HepG2 (cell line): ENCODE data around the gene RCAN2. TPM values are rescaled to one million over a fixed set of nuclear protein-coding genes. Genes with fewer than 3 reads are reported as not detected.

ENCODE experiments used
- ATAC-seq: fragments of 200-7000 bp; cut with Tn5 transposase; 3 replicates; pipeline ENCODE4 v1.9.1; 2020; ENCODE audit warnings: mild to moderate bottlenecking, moderate library complexity
- BruUV-seq: library from RNA; stranded (reverse); fragments of 400-500 nt; replicated peaks from 2 replicates; lab custom pipeline; 2021; lab: Mats Ljungman, UMichigan
- CTCF ChIA-PET: fragments of 300-600 bp; formaldehyde crosslinking; extraction: SDS; loops from one replicate; lab custom pipeline; 2021; ENCODE audit warnings: low total read pairs, inconsistent platforms, low intra/inter-chr PET ratio; lab: Yijun Ruan, JAX
- POLR2A ChIA-PET: fragments of 350-600 bp; sonication (Branson Sonifier 250); formaldehyde crosslinking; loops from one replicate; lab custom pipeline; 2020; ENCODE audit warnings: antibody characterized with exemption, inconsistent platforms; lab: Yijun Ruan, JAX
- DNase-seq: peaks from one replicate; pipeline ENCODE4 v3.0.0-alpha.2; 2015; ENCODE audit warnings: low spot score
- FAIRE-seq: peaks from 3 replicates; lab custom pipeline; 2011; peaks lifted over from hg19 to GRCh38; lab: Jason Lieb, UNC
- H2AFZ ChIP-seq: one replicate; pipeline ENCODE4 v1.6.1; 2011; ENCODE audit warnings: low read length, inconsistent platforms
- H3K27ac ChIP-seq: fragments of 300-600 bp; 3 replicates; pipeline ENCODE4 v1.8.0; 2011; ENCODE audit warnings: mixed run types, mild to moderate bottlenecking, mixed read lengths, low read length, inconsistent platforms; ENCODE audit not compliant: insufficient read depth; ENCODE audit errors: extremely low read length
- H3K27me3 ChIP-seq, 2 experiments: fragments of 200-600 bp in 1 of 2; 2 replicates in 1 of 2; 3 replicates in 1 of 2; pipeline versions ENCODE4 v1.6.0 to v1.8.0; 2011; ENCODE audit warnings: low read length in 2 of 2, mild to moderate bottlenecking in 2 of 2, moderate library complexity in 2 of 2, inconsistent platforms in 1 of 2; ENCODE audit not compliant: insufficient read depth in 2 of 2, control insufficient read depth in 1 of 2
- H3K36me3 ChIP-seq, 2 experiments: fragments of 200-600 bp in 1 of 2; replicated peaks in 1 of 2; 2 replicates in 1 of 2; 3 replicates in 1 of 2; pipeline versions ENCODE4 v1.5.1 to v1.8.0; 2011; ENCODE audit warnings: low read length in 2 of 2, inconsistent platforms in 1 of 2; ENCODE audit not compliant: insufficient read depth in 2 of 2, control insufficient read depth in 1 of 2
- H3K4me1 ChIP-seq: 2 replicates; pipeline ENCODE4 v1.5.1; 2012; ENCODE audit warnings: low read length, inconsistent platforms; ENCODE audit not compliant: insufficient read depth
- H3K4me2 ChIP-seq: 2 replicates; pipeline ENCODE4 v1.6.0; 2011; ENCODE audit warnings: low read depth, low read length, inconsistent platforms
- H3K4me3 ChIP-seq, 3 experiments: fragments of 200-600 bp in 1 of 3; sonication (generic), shearing (Covaris generic) in 1 of 3; replicated peaks in 1 of 3; 2 replicates each; pipeline ENCODE4 v1.5.1; 2011 to 2016; ENCODE audit warnings: low read length in 3 of 3, inconsistent platforms in 2 of 3, low read depth in 2 of 3, mild to moderate bottlenecking in 2 of 3, control low read depth in 1 of 3, mixed read lengths in 1 of 3; ENCODE audit not compliant: insufficient read depth in 1 of 3
- H3K79me2 ChIP-seq: one replicate; pipeline ENCODE4 v1.6.1; 2011; ENCODE audit warnings: low read length, inconsistent platforms; ENCODE audit not compliant: insufficient read depth
- H3K9ac ChIP-seq: 2 replicates; pipeline ENCODE4 v1.6.0; 2011; ENCODE audit warnings: mild to moderate bottlenecking, low read depth, low read length, inconsistent platforms; ENCODE audit not compliant: insufficient read depth
- H3K9me3 ChIP-seq: 2 replicates; pipeline ENCODE4 v1.5.1; 2012; ENCODE audit warnings: mild to moderate bottlenecking, low read length
- H4K20me1 ChIP-seq: 2 replicates; pipeline ENCODE4 v1.6.0; 2011; ENCODE audit warnings: inconsistent platforms, mild to moderate bottlenecking, low read length, moderate library complexity; ENCODE audit not compliant: insufficient read depth
- ATRX ChIP-seq: sonication (generic); formaldehyde crosslinking; IDR thresholded peaks from 2 replicates; pipeline ENCODE4 v1.4.0; 2020; ENCODE audit warnings: missing genetic modification reagents, borderline replicate concordance
- BRD4 ChIP-seq: sonication (generic); formaldehyde crosslinking; IDR thresholded peaks from 2 replicates; pipeline ENCODE4 v1.4.0; 2020; ENCODE audit warnings: missing genetic modification reagents
- HBP1 ChIP-seq: IDR thresholded peaks from 2 replicates; pipeline ENCODE4 v1.6.1; 2016; ENCODE audit warnings: low read depth, control low read depth
- JUND ChIP-seq: sonication (generic); formaldehyde crosslinking; IDR thresholded peaks from 2 replicates; pipeline ENCODE4 v1.8.0; 2022; ENCODE audit warnings: mild to moderate bottlenecking, missing genetic modification reagents
- THAP9 ChIP-seq: sonication (generic); formaldehyde crosslinking; IDR thresholded peaks from 2 replicates; pipeline ENCODE4; 2020; ENCODE audit warnings: missing genetic modification reagents, mild to moderate bottlenecking, borderline replicate concordance
- ZNF232 ChIP-seq: sonication (generic); formaldehyde crosslinking; IDR thresholded peaks from 2 replicates; pipeline ENCODE4 v1.4.0; 2020; ENCODE audit warnings: missing genetic modification reagents, borderline replicate concordance
- ZNF367 ChIP-seq: sonication (generic); formaldehyde crosslinking; IDR thresholded peaks from 2 replicates; pipeline ENCODE4 v1.4.0; 2020; ENCODE audit warnings: missing genetic modification reagents, borderline replicate concordance
- ZNF382 ChIP-seq: sonication (generic); formaldehyde crosslinking; IDR thresholded peaks from 2 replicates; pipeline ENCODE4 v1.5.0; 2020; ENCODE audit warnings: missing genetic modification reagents, mild to moderate bottlenecking, borderline replicate concordance
- ZNF44 ChIP-seq: sonication (generic); formaldehyde crosslinking; IDR thresholded peaks from 2 replicates; pipeline ENCODE4 v1.5.1; 2020; ENCODE audit warnings: mild to moderate bottlenecking, missing genetic modification reagents
- ZNF512 ChIP-seq: sonication (generic); formaldehyde crosslinking; IDR thresholded peaks from 2 replicates; pipeline ENCODE4 v1.4.0; 2020; ENCODE audit warnings: mild to moderate bottlenecking, missing genetic modification reagents
- ZNF800 ChIP-seq: sonication (generic); formaldehyde crosslinking; IDR thresholded peaks from 2 replicates; pipeline ENCODE4 v1.4.0; 2020; ENCODE audit warnings: missing genetic modification reagents
- ZNF839 ChIP-seq: sonication (generic); formaldehyde crosslinking; IDR thresholded peaks from 2 replicates; pipeline ENCODE4 v1.4.0; 2020; ENCODE audit warnings: missing genetic modification reagents, mild to moderate bottlenecking, borderline replicate concordance
- ZNF879 ChIP-seq: sonication (generic); formaldehyde crosslinking; IDR thresholded peaks from 2 replicates; pipeline ENCODE4 v1.8.1; 2023; ENCODE audit warnings: missing genetic modification reagents
- WGBS: methylation state at CpG from one replicate; pipeline ENCODE4 v1.1.6; 2017; ENCODE audit warnings: low lambda C conversion rate; 5-methylcytosine and 5-hydroxymethylcytosine counted together
- in situ Hi-C: cut with HindIII; loops from 2 replicates; pipeline ENCODE4 v1.10.0; 2017; ENCODE audit warnings: low pct_unique_long_range_greater_than_20kb; ENCODE audit not compliant: extremely low pct_ligation_motif_present
- intact Hi-C: fragments of 100-400 bp; cut with micrococcal nuclease; formaldehyde crosslinking; loops from one replicate; pipeline ENCODE4 v1.10.0; 2022; ENCODE audit not compliant: unreplicated experiment
- polyA plus RNA-seq, 8 experiments: library from polyadenylated mRNA; depleted of rRNA in 3 of 8; stranded (reverse) in 7 of 8; unstranded in 1 of 8; fragments of >200 nt; fragmentation: Illumina TruSeq in 4 of 8; extraction: Trizol in 4 of 8; gene quantifications; 2 replicates each; pipeline versions ENCODE4 v1.2.1 to v1.2.3, GENCODE V29; 2011 to 2016; ENCODE audit warnings: low read depth in 4 of 8, missing spikeins in 1 of 8, mixed read lengths in 1 of 8; ENCODE audit not compliant: insufficient read depth in 1 of 8
- total RNA-seq, 5 experiments: library from RNA; depleted of rRNA; stranded (reverse); fragments of >200 nt; fragmentation: Illumina TruSeq; extraction: Trizol; gene quantifications; 2 replicates each; pipeline ENCODE4 v1.2.3, GENCODE V29; 2016; ENCODE audit warnings: low read depth in 1 of 5

The RCAN2 gene
- total and polyA plus RNA-seq, 2 of the 13 experiments (the other 11 are each of a cell fraction or from before 2014, with no cell fraction given) = not detected

- no peaks in the 10 kb centered on the region for H3K79me2 ChIP-seq
- no peak for DNase-seq
- H3K9ac ChIP-seq = no peak overlapping the region
- H3K27ac ChIP-seq = no peak overlapping the region
- BruUV-seq = no TSS peak
- ATAC-seq = no peak
- no peaks in the 10 kb centered on the region for H3K9me3 ChIP-seq
- H2AFZ ChIP-seq = no peak overlapping the region
- H3K4me1 ChIP-seq = peaks cover 7% of the 10 kb centered on the region; the same call in 1 of the 2 replicates
- 14% methylated on average over 5 of the region's 5 CpGs for WGBS
- no peaks in the 10 kb centered on the region for H3K27me3 ChIP-seq
- FAIRE-seq = no peak
- TF ChIP-seq ATRX = no peak
- no peak for TF ChIP-seq ZNF512 (CRISPR knock-in tag)
- no peak for TF ChIP-seq THAP9 (CRISPR knock-in tag)
- no peak for TF ChIP-seq ZNF839 (CRISPR knock-in tag)
- no peak for TF ChIP-seq ZNF382 (CRISPR knock-in tag)
- TF ChIP-seq ZNF879 (CRISPR knock-in tag) = no peak
- no peak for TF ChIP-seq HBP1 (CRISPR knock-in tag)
- no peak for TF ChIP-seq ZNF44
- TF ChIP-seq BRD4 (CRISPR knock-in tag) = no peak
- TF ChIP-seq ZNF232 (CRISPR knock-in tag) = no peak
- no peak for TF ChIP-seq ZNF367
- no peak for TF ChIP-seq ZNF800
- no peak for TF ChIP-seq JUND (CRISPR knock-in tag)
- POLR2A ChIA-PET = no interaction called here
- in situ Hi-C loops (no loop called here), intact Hi-C loops (no loop called here)
- CTCF ChIA-PET = no interaction called here
- H4K20me1 ChIP-seq = no peaks in the 10 kb centered on the region
- H3K36me3 ChIP-seq = no peaks in the 10 kb centered on the region
- H3K4me3 ChIP-seq = no peak overlapping the region
- no peak overlapping the region for H3K4me2 ChIP-seq
Measured at GRCh38 chr6:46356543-46356942, 134.7 kb downstream of the RCAN2 start.
